Measurements from ENCODE around the gene SNCA.

Gene SNCA

GRCh38 chr4:89836897-89837384 is at the start of gene SNCA:
Gene SNCA (minus strand): TSS chr4:89837161. CDS start chr4:89835667, 1,494 bp downstream.
- DNase-seq = peak; percentile 18

DNA sequence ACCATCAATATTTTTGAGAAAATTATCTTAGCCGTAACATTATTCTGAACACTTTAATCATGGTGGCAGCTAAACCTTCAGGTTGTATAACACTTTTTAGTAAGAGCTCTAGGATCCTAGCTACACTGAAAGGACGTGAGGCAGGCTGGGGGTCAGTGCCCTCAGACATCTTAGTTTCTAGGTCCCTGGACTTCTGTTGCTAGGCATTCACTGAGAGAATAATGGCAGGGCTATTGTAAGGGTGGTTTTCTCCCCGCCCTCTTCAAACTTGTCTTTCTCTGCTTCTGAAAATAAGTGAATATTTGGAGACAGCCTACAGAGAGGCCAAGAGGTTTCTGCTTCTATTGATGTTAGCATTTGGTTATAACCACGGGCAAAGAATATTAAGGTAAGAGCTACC is 42.3 kb upstream of the SNCA start:
- no peak for DNase-seq

GRCh38 chr4:89878611-89879010 is 41.6 kb upstream of the SNCA start:
- no peak for DNase-seq

DNA sequence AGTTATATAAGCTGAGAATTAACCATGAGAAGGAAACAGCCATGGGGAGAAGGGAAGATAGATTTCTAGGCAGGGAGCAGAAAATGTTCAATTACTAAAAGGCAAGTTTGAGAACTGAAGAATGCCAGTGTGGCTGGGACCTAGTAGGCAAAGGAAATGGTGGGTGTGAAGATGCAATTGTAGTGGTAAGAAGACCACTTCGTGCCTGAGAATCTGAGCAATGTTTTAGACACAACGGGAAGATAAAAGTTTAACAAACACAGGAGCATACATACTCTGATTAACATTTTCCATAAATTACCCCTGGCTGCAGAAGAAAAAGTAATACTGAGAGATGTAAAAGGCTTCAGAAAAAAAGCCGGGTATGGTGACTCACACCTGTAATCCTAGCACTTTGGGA is 39.6 kb upstream of the SNCA start:
- no peak for DNase-seq

DNA sequence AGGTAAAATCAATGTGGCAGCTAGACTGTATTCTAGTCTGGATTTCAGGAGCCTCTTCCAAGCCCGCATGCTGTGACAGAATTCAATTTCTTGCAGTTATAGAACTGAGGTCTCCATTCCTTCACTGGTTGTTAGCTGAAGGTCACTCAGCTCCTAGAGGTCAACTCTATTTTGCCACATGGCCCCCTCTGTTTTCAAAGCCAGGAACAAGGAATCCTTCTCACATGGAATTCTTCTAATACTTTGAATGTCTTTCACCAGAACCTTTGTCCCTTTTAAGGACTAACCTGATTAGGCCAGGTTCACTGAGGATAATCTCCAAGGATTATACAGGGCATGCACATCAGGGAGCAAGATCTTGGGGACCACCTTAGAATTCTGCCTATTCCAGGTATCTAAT is 34.2 kb upstream of the SNCA start:
- DNase-seq = no peak

- DNase-seq = no peak
Observed at GRCh38 chr4:89868999-89869589, 32.1 kb upstream of the SNCA start.

DNA sequence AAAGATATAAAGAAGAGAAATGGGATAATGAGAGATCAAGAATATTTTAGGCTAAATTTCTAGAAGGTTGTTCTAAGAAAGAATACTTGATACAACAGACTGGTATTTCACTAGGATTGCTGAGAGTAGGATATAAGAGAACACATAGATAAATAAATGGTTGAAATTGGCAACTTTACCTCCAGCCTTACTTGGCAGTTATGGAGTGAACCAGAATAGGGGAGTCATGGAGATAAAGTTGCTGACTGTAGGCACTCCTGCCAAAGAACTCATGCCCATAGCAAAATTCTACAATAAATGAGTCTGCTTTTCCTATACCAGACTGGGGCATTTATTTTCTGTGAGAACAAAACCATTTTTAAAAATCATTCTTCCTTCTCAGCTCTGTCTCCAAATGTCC is 31.3 kb upstream of the SNCA start:
- no peak for DNase-seq

- no peak for DNase-seq
Observed at GRCh38 chr4:89863533-89863932, 26.6 kb upstream of the SNCA start.

GRCh38 chr4:89860971-89861370 is 24.0 kb upstream of the SNCA start:
- no peak for DNase-seq

DNA sequence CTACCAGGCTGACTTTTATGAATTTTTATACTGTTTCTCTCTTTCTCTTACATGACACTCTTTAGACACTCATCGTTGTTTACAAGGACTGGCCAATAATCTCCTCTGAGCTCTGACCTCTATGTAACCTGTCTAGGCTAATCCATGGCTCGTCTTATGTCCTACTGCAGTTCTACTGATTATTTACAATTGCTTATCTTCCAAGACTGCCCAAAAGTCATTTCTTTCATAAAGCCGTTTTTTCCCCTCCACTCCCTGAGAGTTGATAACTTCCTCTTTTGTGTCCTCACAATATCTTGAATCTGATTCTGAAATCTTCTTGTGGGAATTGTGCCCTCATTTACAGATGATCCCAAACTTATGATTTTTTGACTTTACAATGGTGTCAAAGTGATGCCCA is 18.3 kb upstream of the SNCA start:
- no peak for DNase-seq

GRCh38 chr4:89847571-89848325 is 10.8 kb upstream of the SNCA start:
- DNase-seq = no peak

GRCh38 chr4:89839558-89839957 is 2.6 kb upstream of the SNCA start:
- DNase-seq = no peak

- no peak for DNase-seq
Observed at GRCh38 chr4:89837993-89838390, 1.0 kb upstream of the SNCA start.

- peak; percentile 36 for DNase-seq
Observed at GRCh38 chr4:89837385-89837992, 528 bp upstream of the SNCA start.

- DNase-seq = no peak
Observed at GRCh38 chr4:89836031-89836745, 773 bp downstream of the SNCA start.

- DNase-seq = no peak
Observed at GRCh38 chr4:89835413-89835812, 1.5 kb downstream of the SNCA start.

GRCh38 chr4:89834486-89835209 is 2.3 kb downstream of the SNCA start:
- no peak for DNase-seq

DNA sequence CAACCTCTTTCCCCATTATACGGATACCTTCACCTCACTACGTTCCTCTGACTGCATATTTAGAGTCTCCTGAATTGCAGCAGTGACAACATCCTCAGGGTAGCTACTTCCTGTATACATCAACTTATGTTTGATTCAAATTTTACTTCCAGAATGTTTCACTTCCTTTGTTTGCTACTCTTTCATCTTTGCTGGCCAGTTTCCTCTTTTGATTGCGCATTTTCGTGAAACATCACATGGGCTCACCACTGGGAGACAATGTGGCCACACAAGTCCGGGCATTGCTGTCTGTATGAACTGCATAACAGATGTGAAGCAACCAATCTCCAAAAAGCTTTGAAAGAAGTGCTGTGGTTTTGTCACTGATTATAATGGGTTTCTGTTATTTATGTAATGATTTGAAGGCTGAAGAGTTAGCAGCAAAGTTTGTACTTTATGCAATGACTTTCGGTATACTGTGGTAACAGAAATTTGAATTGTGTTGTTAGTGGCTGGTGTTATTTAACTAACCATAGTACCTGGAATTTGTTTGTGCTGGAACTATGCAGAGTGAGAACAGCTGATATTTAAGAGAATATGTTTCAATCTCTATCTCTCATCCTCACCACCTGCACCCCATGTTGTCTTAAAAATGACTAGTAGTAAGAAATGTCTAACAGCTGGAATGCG is 7.4 kb downstream of the SNCA start:
- DNase-seq = no peak

DNA sequence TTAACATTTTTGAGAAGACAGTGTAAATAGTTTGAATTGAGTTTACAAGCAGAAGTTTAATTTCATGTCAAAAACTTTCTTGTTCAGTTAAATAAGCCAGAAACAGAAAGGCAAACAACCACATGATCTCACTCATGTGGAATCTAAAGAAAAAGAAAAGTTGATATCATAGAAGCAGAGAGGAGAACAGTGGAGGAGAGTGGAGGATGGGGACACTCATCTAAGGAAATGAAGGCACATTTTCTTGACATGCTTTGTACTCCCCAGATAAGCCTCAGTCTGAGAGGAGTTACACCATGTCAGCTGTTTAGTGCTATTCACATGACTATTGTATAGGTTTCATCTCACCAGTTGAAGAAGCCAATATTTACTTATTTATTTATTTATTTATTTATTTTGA is 13.5 kb downstream of the SNCA start:
- DNase-seq = no peak

- DNase-seq = no peak
Observed at GRCh38 chr4:89821612-89822011, 15.3 kb downstream of the SNCA start.

GRCh38 chr4:89820010-89820409 is 17.0 kb downstream of the SNCA start:
- DNase-seq = no peak

DNA sequence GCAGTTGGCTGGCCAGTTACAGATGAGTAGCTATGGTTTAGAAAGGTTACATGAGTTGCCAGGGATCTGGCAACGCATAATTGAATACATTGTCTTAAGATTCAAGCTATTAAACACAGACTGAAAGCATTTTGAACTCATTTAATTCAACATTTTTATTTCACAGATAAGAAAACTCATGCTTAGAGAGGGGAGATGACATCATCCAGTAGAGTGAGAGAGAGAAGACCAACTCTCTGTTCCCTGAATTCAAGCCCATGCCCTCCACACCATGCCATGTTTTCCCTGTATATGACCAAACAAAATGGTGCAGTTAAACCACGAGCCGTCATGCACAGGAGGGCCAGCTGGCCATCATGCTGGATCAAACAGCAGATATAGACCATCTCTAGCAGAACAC is 22.6 kb downstream of the SNCA start:
- no peak for DNase-seq

Data from NCI-H2029 treated with DMSO at 0.1 percent for 48 hours (cell line).